ENCODE data around the gene TBC1D23.
A peak's percentile ranks its signal among the peaks of the same experiment; 100 is the strongest.

Gene TBC1D23

DNA sequence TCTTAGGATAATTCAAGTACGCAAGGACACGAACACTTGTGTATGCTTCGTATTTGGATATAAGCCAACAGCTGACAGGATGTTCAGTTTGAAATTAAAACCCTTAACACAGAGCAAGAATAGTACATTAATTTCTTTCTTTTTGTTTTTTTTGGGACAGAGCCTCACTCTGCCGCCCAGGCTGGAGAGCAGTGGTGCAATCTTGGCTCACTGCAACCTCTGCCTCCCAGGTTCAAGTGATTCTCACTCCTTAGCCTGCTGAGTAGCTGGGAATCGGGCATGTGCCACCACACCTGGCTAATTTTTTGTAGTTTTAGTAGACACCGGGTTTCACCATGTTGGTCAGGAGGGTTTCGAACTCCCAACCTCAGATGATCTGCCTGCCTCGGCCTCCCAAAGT, 107.6 kb downstream of the TBC1D23 start:
- peak; percentile 21 to 33 for DNase-seq (ENCODE audit: low read depth in 2 of 2)
- H3K4me3 ChIP-seq (replicated peaks in 1 of 2; ENCODE audit: low read depth in 2 of 2, low read length in 2 of 2): no peak overlapping the region
- TF ChIP-seq, protein P1, sequence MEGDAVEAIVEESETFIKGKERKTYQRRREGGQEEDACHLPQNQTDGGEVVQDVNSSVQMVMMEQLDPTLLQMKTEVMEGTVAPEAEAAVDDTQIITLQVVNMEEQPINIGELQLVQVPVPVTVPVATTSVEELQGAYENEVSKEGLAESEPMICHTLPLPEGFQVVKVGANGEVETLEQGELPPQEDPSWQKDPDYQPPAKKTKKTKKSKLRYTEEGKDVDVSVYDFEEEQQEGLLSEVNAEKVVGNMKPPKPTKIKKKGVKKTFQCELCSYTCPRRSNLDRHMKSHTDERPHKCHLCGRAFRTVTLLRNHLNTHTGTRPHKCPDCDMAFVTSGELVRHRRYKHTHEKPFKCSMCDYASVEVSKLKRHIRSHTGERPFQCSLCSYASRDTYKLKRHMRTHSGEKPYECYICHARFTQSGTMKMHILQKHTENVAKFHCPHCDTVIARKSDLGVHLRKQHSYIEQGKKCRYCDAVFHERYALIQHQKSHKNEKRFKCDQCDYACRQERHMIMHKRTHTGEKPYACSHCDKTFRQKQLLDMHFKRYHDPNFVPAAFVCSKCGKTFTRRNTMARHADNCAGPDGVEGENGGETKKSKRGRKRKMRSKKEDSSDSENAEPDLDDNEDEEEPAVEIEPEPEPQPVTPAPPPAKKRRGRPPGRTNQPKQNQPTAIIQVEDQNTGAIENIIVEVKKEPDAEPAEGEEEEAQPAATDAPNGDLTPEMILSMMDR (IDR thresholded peaks at IDR 0.05; ENCODE audit: low read depth, low read length): no peak

DNA sequence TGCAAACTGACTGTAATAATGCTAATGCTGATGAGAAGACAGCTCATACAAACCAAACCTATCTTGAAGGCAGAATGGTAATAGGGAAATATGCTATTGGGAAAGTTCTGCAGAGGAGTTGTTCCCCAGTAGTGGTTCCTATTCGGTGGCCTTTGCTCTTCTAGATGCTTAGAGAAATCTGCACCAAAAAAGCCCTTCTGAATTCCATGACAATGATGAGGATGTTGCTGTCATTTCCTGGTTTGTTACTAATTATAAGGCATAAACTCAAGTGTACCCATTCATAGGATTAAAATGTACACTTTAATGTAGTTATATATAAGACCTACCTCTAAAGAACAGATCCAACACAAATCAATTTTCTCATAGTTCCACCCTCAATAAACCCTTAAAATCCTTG, 110.0 kb downstream of the TBC1D23 start:
- H3K4me3 ChIP-seq (replicated peaks in 1 of 2; ENCODE audit: low read depth in 2 of 2, low read length in 2 of 2): no peak overlapping the region
- TF ChIP-seq, protein P1 (IDR thresholded peaks at IDR 0.05; ENCODE audit: low read depth, low read length): no peak
- DNase-seq (ENCODE audit: low read depth in 2 of 2): peak in 1 of 2 donors; percentile 24

DNA sequence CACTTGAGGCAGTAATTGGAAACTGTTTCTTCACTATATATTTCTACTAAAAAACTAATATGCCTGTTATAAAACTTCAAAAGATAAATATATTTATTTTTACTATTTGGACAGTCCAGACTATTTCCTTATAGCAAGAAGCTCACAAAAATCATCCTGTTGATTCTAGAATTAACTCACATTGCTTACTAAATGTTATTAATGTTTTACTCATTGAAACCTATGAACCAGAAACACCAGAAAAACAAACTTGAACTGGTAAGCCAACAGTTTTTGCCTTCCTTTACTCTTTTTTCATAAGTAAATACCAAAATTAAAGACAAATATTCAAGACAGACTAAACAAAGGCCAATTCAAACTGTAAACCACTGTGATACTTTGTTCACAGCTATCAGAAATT, 113.7 kb downstream of the TBC1D23 start:
- no peak for DNase-seq (ENCODE audit: low read depth in 2 of 2)
- H3K4me3 ChIP-seq (replicated peaks in 1 of 2; ENCODE audit: low read depth in 2 of 2, low read length in 2 of 2): no peak overlapping the region
- TF ChIP-seq, protein P1 (IDR thresholded peaks at IDR 0.05; ENCODE audit: low read depth, low read length): no peak
